Neural cell (in vitro differentiated cells): ENCODE results near the gene HDAC4. TPM values are rescaled to one million over a fixed set of nuclear protein-coding genes. Genes with fewer than 3 reads are reported as not detected.

Experiments used
- H2AFZ ChIP-seq: fragments of 200-600, 300-800 bp; sonication (generic), shearing (Covaris generic); 2 replicates; pipeline ENCODE4 v1.6.0; 2014; ENCODE audit warnings: low read depth, mild to moderate bottlenecking, antibody characterized with exemption, low read length, moderate library complexity
- H3F3A ChIP-seq: fragments of 200-600 bp; shearing (Covaris generic); 2 replicates; pipeline ENCODE4 v1.6.1; 2016; ENCODE audit warnings: mild to moderate bottlenecking, moderate library complexity, mixed read lengths, antibody characterized with exemption, low read length; ENCODE audit not compliant: insufficient read depth, poor library complexity, severe bottlenecking
- H3K27ac ChIP-seq: fragments of 200-600, 300-800 bp; sonication (generic), shearing (Covaris generic); 2 replicates; pipeline ENCODE4 v1.5.1; 2014; ENCODE audit warnings: mild to moderate bottlenecking, low read length, moderate library complexity
- H3K27me3 ChIP-seq: fragments of 300-800, 200-600 bp; sonication (generic), shearing (Covaris generic); 2 replicates; pipeline ENCODE4 v1.6.0; 2014; ENCODE audit warnings: mild to moderate bottlenecking, low read depth, low read length, moderate library complexity; ENCODE audit not compliant: insufficient read depth
- H3K36me3 ChIP-seq: fragments of 300-800, 200-600 bp; sonication (generic), shearing (Covaris generic); 2 replicates; pipeline ENCODE4 v1.5.1; 2014; ENCODE audit warnings: mild to moderate bottlenecking, antibody characterized with exemption, low read length, moderate library complexity; ENCODE audit not compliant: insufficient read depth
- H3K4me2 ChIP-seq: fragments of 300-800, 200-600 bp; sonication (generic), shearing (Covaris generic); 2 replicates; pipeline ENCODE4 v1.6.0; 2014; ENCODE audit warnings: mild to moderate bottlenecking, low read length
- H3K4me3 ChIP-seq: fragments of 300-800, 200-600 bp; sonication (generic), shearing (Covaris generic); 2 replicates; pipeline ENCODE4 v1.5.1; 2014; ENCODE audit warnings: mild to moderate bottlenecking, low read length, moderate library complexity
- H3K79me2 ChIP-seq: fragments of 200-600 bp; shearing (Covaris generic); replicated peaks from 2 replicates; pipeline ENCODE4 v1.6.0; 2014; ENCODE audit warnings: mild to moderate bottlenecking, low read length, moderate library complexity; ENCODE audit not compliant: insufficient read depth
- H3K9ac ChIP-seq: fragments of 300-800, 200-600 bp; sonication (generic), shearing (Covaris generic); 2 replicates; pipeline ENCODE4 v1.6.1; 2016; ENCODE audit warnings: mild to moderate bottlenecking, low read length, mixed read lengths
- H3K9me2 ChIP-seq: fragments of 200-600 bp; shearing (Covaris generic); 2 replicates; pipeline ENCODE4 v1.6.1; 2016; ENCODE audit warnings: mild to moderate bottlenecking, low read length, mixed read lengths; ENCODE audit not compliant: insufficient read depth
- H3K9me3 ChIP-seq: fragments of 200-600, 300-800 bp; sonication (generic), shearing (Covaris generic); 2 replicates; pipeline ENCODE4 v1.6.1; 2016; ENCODE audit warnings: mild to moderate bottlenecking, mixed run types, low read length, moderate library complexity, mixed read lengths
- H4K20me1 ChIP-seq: fragments of 200-600 bp; shearing (Covaris generic); 2 replicates; pipeline ENCODE4 v1.6.1; 2016; ENCODE audit warnings: mild to moderate bottlenecking, mixed run types; ENCODE audit not compliant: insufficient read depth
- EP300 ChIP-seq: fragments of 450-650 bp; conservative IDR thresholded peaks from 2 replicates; pipeline ENCODE4 v1.6.1; 2014; ENCODE audit warnings: antibody characterized with exemption, mild to moderate bottlenecking, moderate library complexity; ENCODE audit not compliant: poor library complexity, severe bottlenecking
- EZH2 ChIP-seq: fragments of 200-600, 300-800 bp; shearing (Covaris generic), sonication (generic); IDR thresholded peaks from 2 replicates; pipeline ENCODE4 v1.6.1; 2014; ENCODE audit warnings: antibody characterized with exemption, low read length, borderline replicate concordance, mild to moderate bottlenecking; ENCODE audit not compliant: insufficient read depth, poor library complexity, severe bottlenecking
- MXI1 ChIP-seq: fragments of 450-650 bp; conservative IDR thresholded peaks from 2 replicates; pipeline ENCODE4 v1.6.1; 2014; ENCODE audit warnings: antibody characterized with exemption, mild to moderate bottlenecking; ENCODE audit not compliant: poor library complexity, severe bottlenecking
- POLR2AphosphoS5 ChIP-seq: IDR thresholded peaks from 2 replicates; pipeline ENCODE4 v1.6.1; 2012
- RAD21 ChIP-seq: fragments of 450-650 bp; conservative IDR thresholded peaks from 2 replicates; pipeline ENCODE4 v1.6.1; 2014; ENCODE audit warnings: antibody characterized with exemption, mild to moderate bottlenecking, moderate library complexity
- SMC3 ChIP-seq: fragments of 450-650 bp; conservative IDR thresholded peaks from 2 replicates; pipeline ENCODE4 v1.6.1; 2014; ENCODE audit warnings: antibody characterized with exemption, mild to moderate bottlenecking, moderate library complexity; ENCODE audit not compliant: poor library complexity
- TAF1 ChIP-seq: IDR thresholded peaks from 2 replicates; pipeline ENCODE4 v1.6.1; 2012; ENCODE audit warnings: low read depth
- polyA plus RNA-seq: library from polyadenylated mRNA; depleted of rRNA; stranded (reverse); fragments of >200 nt; gene quantifications from 2 replicates; pipeline ENCODE4 v1.2.3, GENCODE V29; 2014
- TF ChIP-seq, protein P1 (sequence below): fragments of 450-650 bp; IDR thresholded peaks from 2 replicates; pipeline ENCODE4 v1.5.1; 2014; ENCODE audit warnings: antibody characterized with exemption, mild to moderate bottlenecking, moderate library complexity; ENCODE audit not compliant: poor library complexity, severe bottlenecking
- TF ChIP-seq, protein P2 (sequence below): IDR thresholded peaks from 2 replicates; pipeline ENCODE4 v1.6.1; 2012; ENCODE audit warnings: borderline replicate concordance

HDAC4 gene
- polyA plus RNA-seq, 1 donor from 2014 or later, result 3.4 TPM

DNA sequence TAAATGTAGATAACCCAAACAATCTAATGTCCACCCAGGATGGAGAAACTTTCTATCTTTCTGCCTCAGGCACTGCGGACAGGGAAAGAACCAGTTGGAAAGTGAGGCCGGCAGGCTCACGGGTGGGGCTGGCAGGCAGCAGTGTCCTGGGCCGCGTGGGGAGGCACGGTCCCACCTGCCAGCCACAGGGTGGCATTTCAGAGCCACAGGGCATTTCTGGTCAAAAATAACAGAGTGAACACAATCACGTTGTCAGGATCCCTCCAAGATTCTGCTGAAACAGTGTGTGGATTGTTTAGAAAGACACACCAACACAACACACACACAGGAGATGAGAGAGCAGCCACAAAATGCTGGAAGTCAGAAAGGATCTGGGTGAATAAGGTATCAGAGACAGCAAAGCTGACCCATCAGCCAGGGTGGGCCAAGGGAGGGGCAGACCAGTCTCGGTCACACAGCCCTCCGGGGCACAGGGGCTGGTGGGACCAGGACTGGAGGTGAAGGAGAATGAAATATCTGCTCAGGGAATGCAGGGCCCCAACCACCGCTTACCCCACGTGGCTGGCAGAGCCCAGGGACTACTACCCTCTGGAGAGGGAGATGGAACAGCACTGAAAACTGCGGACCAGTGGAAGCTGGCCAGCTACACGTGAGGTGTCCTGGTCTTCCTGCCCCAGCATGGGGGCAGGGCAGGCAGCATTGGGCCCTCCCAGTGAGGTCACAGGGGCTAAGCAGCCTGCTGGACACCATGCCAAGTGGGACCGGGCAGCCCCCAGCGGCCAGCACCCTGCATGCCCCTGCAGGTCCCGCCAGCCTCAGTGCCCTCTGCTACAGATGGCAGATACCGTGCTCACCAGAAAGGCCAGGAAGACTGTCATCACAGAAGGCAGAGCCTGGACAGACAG is 173.9 kb downstream of the HDAC4 start:
- Histone ChIP-seq H3K79me2 (no peaks in the 10 kb centered on the region), H3K27me3 (no peaks in the 10 kb centered on the region), H3K36me3 (no peaks in the 10 kb centered on the region), H3K9ac (no peak overlapping the region), H2AFZ (no peak overlapping the region), H3K4me2 (no peak overlapping the region), H3K9me3 (no peaks in the 10 kb centered on the region), H3K9me2 (no peaks in the 10 kb centered on the region), H4K20me1 (no peaks in the 10 kb centered on the region), H3K4me3 (no peak overlapping the region), H3K27ac (no peak overlapping the region), H3F3A (no peaks in the 10 kb centered on the region)
- TF ChIP-seq POLR2AphosphoS5, result no peak
- no peak for TF ChIP-seq RAD21
- TF ChIP-seq, protein P1, sequence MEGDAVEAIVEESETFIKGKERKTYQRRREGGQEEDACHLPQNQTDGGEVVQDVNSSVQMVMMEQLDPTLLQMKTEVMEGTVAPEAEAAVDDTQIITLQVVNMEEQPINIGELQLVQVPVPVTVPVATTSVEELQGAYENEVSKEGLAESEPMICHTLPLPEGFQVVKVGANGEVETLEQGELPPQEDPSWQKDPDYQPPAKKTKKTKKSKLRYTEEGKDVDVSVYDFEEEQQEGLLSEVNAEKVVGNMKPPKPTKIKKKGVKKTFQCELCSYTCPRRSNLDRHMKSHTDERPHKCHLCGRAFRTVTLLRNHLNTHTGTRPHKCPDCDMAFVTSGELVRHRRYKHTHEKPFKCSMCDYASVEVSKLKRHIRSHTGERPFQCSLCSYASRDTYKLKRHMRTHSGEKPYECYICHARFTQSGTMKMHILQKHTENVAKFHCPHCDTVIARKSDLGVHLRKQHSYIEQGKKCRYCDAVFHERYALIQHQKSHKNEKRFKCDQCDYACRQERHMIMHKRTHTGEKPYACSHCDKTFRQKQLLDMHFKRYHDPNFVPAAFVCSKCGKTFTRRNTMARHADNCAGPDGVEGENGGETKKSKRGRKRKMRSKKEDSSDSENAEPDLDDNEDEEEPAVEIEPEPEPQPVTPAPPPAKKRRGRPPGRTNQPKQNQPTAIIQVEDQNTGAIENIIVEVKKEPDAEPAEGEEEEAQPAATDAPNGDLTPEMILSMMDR, result no peak
- TF ChIP-seq, protein P2, sequence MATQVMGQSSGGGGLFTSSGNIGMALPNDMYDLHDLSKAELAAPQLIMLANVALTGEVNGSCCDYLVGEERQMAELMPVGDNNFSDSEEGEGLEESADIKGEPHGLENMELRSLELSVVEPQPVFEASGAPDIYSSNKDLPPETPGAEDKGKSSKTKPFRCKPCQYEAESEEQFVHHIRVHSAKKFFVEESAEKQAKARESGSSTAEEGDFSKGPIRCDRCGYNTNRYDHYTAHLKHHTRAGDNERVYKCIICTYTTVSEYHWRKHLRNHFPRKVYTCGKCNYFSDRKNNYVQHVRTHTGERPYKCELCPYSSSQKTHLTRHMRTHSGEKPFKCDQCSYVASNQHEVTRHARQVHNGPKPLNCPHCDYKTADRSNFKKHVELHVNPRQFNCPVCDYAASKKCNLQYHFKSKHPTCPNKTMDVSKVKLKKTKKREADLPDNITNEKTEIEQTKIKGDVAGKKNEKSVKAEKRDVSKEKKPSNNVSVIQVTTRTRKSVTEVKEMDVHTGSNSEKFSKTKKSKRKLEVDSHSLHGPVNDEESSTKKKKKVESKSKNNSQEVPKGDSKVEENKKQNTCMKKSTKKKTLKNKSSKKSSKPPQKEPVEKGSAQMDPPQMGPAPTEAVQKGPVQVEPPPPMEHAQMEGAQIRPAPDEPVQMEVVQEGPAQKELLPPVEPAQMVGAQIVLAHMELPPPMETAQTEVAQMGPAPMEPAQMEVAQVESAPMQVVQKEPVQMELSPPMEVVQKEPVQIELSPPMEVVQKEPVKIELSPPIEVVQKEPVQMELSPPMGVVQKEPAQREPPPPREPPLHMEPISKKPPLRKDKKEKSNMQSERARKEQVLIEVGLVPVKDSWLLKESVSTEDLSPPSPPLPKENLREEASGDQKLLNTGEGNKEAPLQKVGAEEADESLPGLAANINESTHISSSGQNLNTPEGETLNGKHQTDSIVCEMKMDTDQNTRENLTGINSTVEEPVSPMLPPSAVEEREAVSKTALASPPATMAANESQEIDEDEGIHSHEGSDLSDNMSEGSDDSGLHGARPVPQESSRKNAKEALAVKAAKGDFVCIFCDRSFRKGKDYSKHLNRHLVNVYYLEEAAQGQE, result no peak
- no peak for TF ChIP-seq MXI1
- TF ChIP-seq TAF1, result no peak
- TF ChIP-seq EZH2, result no peak
- TF ChIP-seq EP300, result no peak
- no peak for TF ChIP-seq SMC3

GRCh38 chr2:239225871-239226561 is 174.8 kb downstream of the HDAC4 start:
- H2AFZ ChIP-seq, result no peak overlapping the region
- TF ChIP-seq RAD21, result no peak
- TF ChIP-seq EP300, result no peak
- TF ChIP-seq, protein P1, result no peak
- no peak for TF ChIP-seq EZH2
- no peak for TF ChIP-seq POLR2AphosphoS5
- TF ChIP-seq TAF1, result no peak
- no peak for TF ChIP-seq MXI1
- TF ChIP-seq, protein P2, result no peak
- TF ChIP-seq SMC3, result no peak
- H3K27me3 ChIP-seq, result no peaks in the 10 kb centered on the region
- H3K9me2 ChIP-seq, result no peaks in the 10 kb centered on the region
- no peak overlapping the region for H3K4me2 ChIP-seq
- H3K9me3 ChIP-seq, result no peaks in the 10 kb centered on the region
- no peaks in the 10 kb centered on the region for H4K20me1 ChIP-seq
- no peak overlapping the region for H3K27ac ChIP-seq
- no peaks in the 10 kb centered on the region for H3K36me3 ChIP-seq
- H3K9ac ChIP-seq, result no peak overlapping the region
- no peaks in the 10 kb centered on the region for H3K79me2 ChIP-seq
- H3K4me3 ChIP-seq, result no peak overlapping the region
- H3F3A ChIP-seq, result no peaks in the 10 kb centered on the region
